DOHH2 (cell line): ENCODE data around the gene RGS16.
A peak's percentile ranks its signal among the peaks of the same experiment; 100 is the strongest.

ENCODE experiments used
- H3F3A ChIP-seq: fragments of 200-600 bp; sonication (generic), shearing (Covaris generic); 2 replicates; pipeline ENCODE4 v1.6.0; 2016; ENCODE audit warnings: antibody characterized with exemption, mild to moderate bottlenecking; ENCODE audit not compliant: control insufficient read depth, insufficient read depth
- H3K27ac ChIP-seq: fragments of 200-600 bp; sonication (generic); 2 replicates; pipeline ENCODE4 v1.5.1; 2014; ENCODE audit warnings: low read depth, mild to moderate bottlenecking, low read length, moderate library complexity
- H3K27me3 ChIP-seq: fragments of 200-600 bp; sonication (generic); 2 replicates; pipeline ENCODE4 v1.6.1; 2014; ENCODE audit warnings: mild to moderate bottlenecking, low read length, mixed read lengths; ENCODE audit not compliant: control insufficient read depth
- H3K36me3 ChIP-seq: fragments of 200-600 bp; sonication (generic); 2 replicates; pipeline ENCODE4 v1.6.1; 2014; ENCODE audit warnings: mild to moderate bottlenecking, low read length, moderate library complexity, mixed read lengths; ENCODE audit not compliant: control insufficient read depth
- H3K4me1 ChIP-seq: fragments of 200-600 bp; sonication (generic); 2 replicates; pipeline ENCODE4 v1.6.1; 2014; ENCODE audit warnings: mild to moderate bottlenecking, low read length, mixed read lengths; ENCODE audit not compliant: control insufficient read depth
- H3K4me2 ChIP-seq: fragments of 200-600 bp; sonication (generic); 2 replicates; pipeline ENCODE4 v1.6.0; 2014; ENCODE audit warnings: mild to moderate bottlenecking, low read length, moderate library complexity
- H3K4me3 ChIP-seq: fragments of 200-600 bp; sonication (generic); 2 replicates; pipeline ENCODE4 v1.5.1; 2014; ENCODE audit warnings: mild to moderate bottlenecking, low read length, mixed read lengths
- H3K79me2 ChIP-seq: fragments of 200-600 bp; sonication (generic); 2 replicates; pipeline ENCODE4 v1.6.1; 2014; ENCODE audit warnings: mild to moderate bottlenecking, low read length, mixed read lengths; ENCODE audit not compliant: control insufficient read depth
- H3K9me2 ChIP-seq: fragments of 200-600 bp; sonication (generic); replicated peaks from 2 replicates; pipeline ENCODE4 v1.6.1; 2014; ENCODE audit warnings: mild to moderate bottlenecking, low read length, mixed read lengths; ENCODE audit not compliant: control insufficient read depth
- H3K9me3 ChIP-seq: fragments of 200-600 bp; sonication (generic); 2 replicates; pipeline ENCODE4 v1.6.1; 2014; ENCODE audit warnings: antibody characterized with exemption, low read length, mixed read lengths; ENCODE audit not compliant: control insufficient read depth, insufficient read depth
- H4K20me1 ChIP-seq: fragments of 200-600 bp; sonication (generic); 2 replicates; pipeline ENCODE4 v1.6.0; 2014; ENCODE audit warnings: low read depth, mild to moderate bottlenecking, antibody characterized with exemption, low read length, moderate library complexity; ENCODE audit not compliant: control insufficient read depth, insufficient read depth
- CTCF ChIP-seq: fragments of 200-600 bp; sonication (generic); IDR thresholded peaks from one replicate; pipeline ENCODE4 v1.5.1; 2014; ENCODE audit warnings: antibody characterized with exemption, mild to moderate bottlenecking, low read depth, low read length; ENCODE audit not compliant: poor library complexity, severe bottlenecking
- EZH2phosphoT487 ChIP-seq: fragments of 200-600 bp; sonication (generic); IDR thresholded peaks from 2 replicates; pipeline ENCODE4 v1.6.1; 2017; ENCODE audit warnings: borderline replicate concordance, mild to moderate bottlenecking, antibody characterized with exemption, low read length, moderate library complexity, mixed read lengths

Gene RGS16

GRCh38 chr1:182575540-182576149 lies 28.5 kb downstream of the RGS16 start:
- TF ChIP-seq EZH2phosphoT487 (no peak), CTCF (no peak)
- H3K27me3 ChIP-seq, result no peaks in the 10 kb centered on the region
- peaks cover 8% of the 10 kb centered on the region for H3K4me1 ChIP-seq
- H3F3A ChIP-seq, result no peaks in the 10 kb centered on the region
- no peaks in the 10 kb centered on the region; the same call in 1 of the 2 replicates for H3K36me3 ChIP-seq
- H3K79me2 ChIP-seq, result no peaks in the 10 kb centered on the region
- H3K4me2 ChIP-seq, result no peak overlapping the region
- H3K27ac ChIP-seq, result no peak overlapping the region
- H3K9me2 ChIP-seq, result no peaks in the 10 kb centered on the region
- no peaks in the 10 kb centered on the region for H3K9me3 ChIP-seq
- H3K4me3 ChIP-seq, result no peak overlapping the region
- H4K20me1 ChIP-seq, result no peaks in the 10 kb centered on the region

GRCh38 chr1:182574156-182574555 lies 30.0 kb downstream of the RGS16 start:
- TF ChIP-seq CTCF, result no peak
- no peak for TF ChIP-seq EZH2phosphoT487
- no peaks in the 10 kb centered on the region for H3K79me2 ChIP-seq

GRCh38 chr1:182570611-182570970 lies 33.6 kb downstream of the RGS16 start:
- Histone ChIP-seq H3F3A (peaks cover 10% of the 10 kb centered on the region; the same call in 1 of the 2 replicates), H3K4me1 (peaks cover 35% of the 10 kb centered on the region), H3K36me3 (peaks cover 10% of the 10 kb centered on the region; the same call in 1 of the 2 replicates), H3K27ac (peak overlapping the region; percentile 74), H3K9me2 (no peaks in the 10 kb centered on the region), H3K27me3 (no peaks in the 10 kb centered on the region), H3K4me3 (peak overlapping the region; percentile 42), H3K79me2 (no peaks in the 10 kb centered on the region), H4K20me1 (no peaks in the 10 kb centered on the region), H3K9me3 (no peaks in the 10 kb centered on the region), H3K4me2 (peak overlapping the region; percentile 50)
- TF ChIP-seq EZH2phosphoT487, result no peak
- no peak for TF ChIP-seq CTCF

More at GRCh38 chr1:182574156-182574555, 30.0 kb downstream of the RGS16 start:
- no peak overlapping the region for H3K27ac ChIP-seq
- no peaks in the 10 kb centered on the region for H3K9me2 ChIP-seq
- H3K4me3 ChIP-seq, result no peak overlapping the region
- peaks cover 8% of the 10 kb centered on the region; the same call in 1 of the 2 replicates for H3K36me3 ChIP-seq
- H3K4me2 ChIP-seq, result no peak overlapping the region
- H3K4me1 ChIP-seq, result peaks cover 23% of the 10 kb centered on the region
- no peaks in the 10 kb centered on the region for H3K9me3 ChIP-seq
- H4K20me1 ChIP-seq, result no peaks in the 10 kb centered on the region
- peaks cover 2% of the 10 kb centered on the region; the same call in 1 of the 2 replicates for H3F3A ChIP-seq
- no peaks in the 10 kb centered on the region for H3K27me3 ChIP-seq
